ENCODE data around the gene SETDB2.
A peak's percentile ranks its signal among the peaks of the same experiment; 100 is the strongest.

SETDB2 gene

DNA sequence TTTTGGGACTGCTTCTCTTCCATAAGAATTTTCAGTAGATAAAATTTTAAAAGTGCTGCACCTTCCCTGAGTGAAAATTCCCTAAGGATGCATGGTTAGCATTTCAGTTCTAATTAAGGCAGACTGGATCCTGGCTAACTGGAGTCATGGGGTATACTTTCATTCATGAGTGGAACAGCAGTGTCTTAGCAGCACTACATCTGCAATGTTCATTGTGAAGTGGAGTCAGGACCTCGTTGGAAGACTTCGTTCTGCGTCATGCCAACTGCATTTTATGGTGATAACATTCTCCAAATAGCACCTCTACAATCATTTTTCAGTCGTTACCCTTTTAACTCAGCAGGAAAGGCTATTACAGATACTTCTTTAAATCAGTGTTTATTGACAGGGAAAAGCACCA is 77.2 kb downstream of the SETDB2 start:
- Mint-ChIP-seq H3K36me3 (peaks cover 4% of the 10 kb centered on the region), H3K9me3 (ENCODE audit: low read depth) (no peaks in the 10 kb centered on the region), H3K27me3 (no peaks in the 10 kb centered on the region), H3K4me1 (ENCODE audit: low read depth) (no peaks in the 10 kb centered on the region), H3K27ac (no peak overlapping the region), H3K4me3 (no peak overlapping the region)

- no peak overlapping the region for H3K4me3 Mint-ChIP-seq
- no peaks in the 10 kb centered on the region for H3K9me3 Mint-ChIP-seq (ENCODE audit: low read depth)
- no peak overlapping the region for H3K27ac Mint-ChIP-seq
- H3K27me3 Mint-ChIP-seq = no peaks in the 10 kb centered on the region
- peaks cover 6% of the 10 kb centered on the region for H3K36me3 Mint-ChIP-seq
- H3K4me1 Mint-ChIP-seq (ENCODE audit: low read depth) = peaks cover 1% of the 10 kb centered on the region
Measured at GRCh38 chr13:49524740-49525501, 80.8 kb downstream of the SETDB2 start.

DNA sequence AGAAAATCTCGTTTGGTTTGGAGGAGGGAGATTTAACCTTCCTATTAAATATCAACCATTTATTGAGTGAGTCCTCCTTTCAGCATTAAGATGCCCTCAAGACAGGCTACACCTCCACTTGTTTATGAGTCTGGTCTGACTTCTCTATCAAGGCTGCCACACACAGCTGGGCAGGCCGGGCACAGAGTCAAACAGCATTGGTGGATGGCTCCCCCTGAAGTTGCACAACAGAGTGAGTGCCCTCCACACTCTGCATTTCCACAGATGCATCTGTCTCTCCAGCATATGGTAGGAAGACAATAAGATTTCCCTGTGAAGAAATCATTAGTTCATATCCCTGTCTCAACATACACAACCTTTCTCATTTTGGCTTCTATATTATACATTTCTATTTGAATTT is 83.0 kb downstream of the SETDB2 start:
- Mint-ChIP-seq H3K4me1 (ENCODE audit: low read depth) (peaks cover 4% of the 10 kb centered on the region), H3K27me3 (no peaks in the 10 kb centered on the region), H3K4me3 (no peak overlapping the region), H3K27ac (peak overlapping the region; percentile 22), H3K9me3 (ENCODE audit: low read depth) (no peaks in the 10 kb centered on the region), H3K36me3 (peaks cover 12% of the 10 kb centered on the region)

GRCh38 chr13:49528161-49528560 is 84.1 kb downstream of the SETDB2 start:
- Mint-ChIP-seq H3K27ac (peak overlapping the region; percentile 71), H3K27me3 (no peaks in the 10 kb centered on the region), H3K4me3 (no peak overlapping the region), H3K36me3 (peaks cover 15% of the 10 kb centered on the region), H3K9me3 (ENCODE audit: low read depth) (no peaks in the 10 kb centered on the region), H3K4me1 (ENCODE audit: low read depth) (peaks cover 7% of the 10 kb centered on the region)

DNA sequence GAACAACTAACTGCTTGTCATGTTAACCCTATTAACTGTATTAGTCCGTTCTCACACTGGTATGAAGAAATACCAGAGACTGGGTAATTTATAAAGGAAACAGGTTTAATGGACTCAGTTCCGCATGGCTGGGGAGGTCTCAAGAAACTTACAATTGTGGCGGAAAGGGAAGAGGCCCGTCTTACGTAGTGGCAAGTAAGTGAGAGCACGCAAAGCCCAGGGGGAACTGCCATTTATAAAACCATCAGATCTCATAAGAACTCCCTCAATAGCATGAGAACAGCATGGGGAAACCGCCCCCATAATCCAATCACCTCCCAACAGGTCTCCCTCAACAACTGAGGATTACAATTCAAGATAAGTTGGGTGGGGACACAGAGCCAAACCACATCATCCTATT is 86.4 kb downstream of the SETDB2 start:
- Mint-ChIP-seq H3K36me3 (peaks cover 17% of the 10 kb centered on the region), H3K9me3 (ENCODE audit: low read depth) (no peaks in the 10 kb centered on the region), H3K4me3 (no peak overlapping the region), H3K27ac (peak overlapping the region; percentile 83), H3K27me3 (no peaks in the 10 kb centered on the region), H3K4me1 (ENCODE audit: low read depth) (peaks cover 7% of the 10 kb centered on the region)

DNA sequence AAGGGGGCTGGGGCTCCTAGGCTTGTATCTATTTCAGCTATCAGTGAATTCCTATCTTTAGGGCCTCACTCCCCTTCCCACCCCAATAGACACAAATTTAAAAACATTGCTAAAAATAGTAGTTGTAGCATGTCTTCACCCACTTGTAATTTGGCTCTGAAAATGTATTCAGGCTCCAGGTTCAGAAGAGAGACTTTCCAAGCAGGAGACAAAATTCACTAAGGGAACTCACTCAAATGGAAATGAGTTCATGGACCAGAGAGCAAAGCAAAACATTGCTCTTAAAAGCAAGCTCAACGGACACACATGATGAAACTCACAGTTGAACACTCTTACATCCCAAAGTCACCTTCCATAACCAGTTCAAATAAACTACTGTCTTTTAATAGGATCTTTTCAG is 88.5 kb downstream of the SETDB2 start:
- Mint-ChIP-seq H3K27me3 (no peaks in the 10 kb centered on the region), H3K9me3 (ENCODE audit: low read depth) (no peaks in the 10 kb centered on the region), H3K27ac (no peak overlapping the region), H3K4me3 (no peak overlapping the region), H3K4me1 (ENCODE audit: low read depth) (peaks cover 7% of the 10 kb centered on the region), H3K36me3 (peaks cover 19% of the 10 kb centered on the region)

GRCh38 chr13:49533011-49533410 is 88.9 kb downstream of the SETDB2 start:
- Mint-ChIP-seq H3K36me3 (peaks cover 19% of the 10 kb centered on the region), H3K4me1 (ENCODE audit: low read depth) (peaks cover 7% of the 10 kb centered on the region), H3K27ac (peak overlapping the region; percentile 61), H3K9me3 (ENCODE audit: low read depth) (no peaks in the 10 kb centered on the region), H3K4me3 (no peak overlapping the region), H3K27me3 (no peaks in the 10 kb centered on the region)

DNA sequence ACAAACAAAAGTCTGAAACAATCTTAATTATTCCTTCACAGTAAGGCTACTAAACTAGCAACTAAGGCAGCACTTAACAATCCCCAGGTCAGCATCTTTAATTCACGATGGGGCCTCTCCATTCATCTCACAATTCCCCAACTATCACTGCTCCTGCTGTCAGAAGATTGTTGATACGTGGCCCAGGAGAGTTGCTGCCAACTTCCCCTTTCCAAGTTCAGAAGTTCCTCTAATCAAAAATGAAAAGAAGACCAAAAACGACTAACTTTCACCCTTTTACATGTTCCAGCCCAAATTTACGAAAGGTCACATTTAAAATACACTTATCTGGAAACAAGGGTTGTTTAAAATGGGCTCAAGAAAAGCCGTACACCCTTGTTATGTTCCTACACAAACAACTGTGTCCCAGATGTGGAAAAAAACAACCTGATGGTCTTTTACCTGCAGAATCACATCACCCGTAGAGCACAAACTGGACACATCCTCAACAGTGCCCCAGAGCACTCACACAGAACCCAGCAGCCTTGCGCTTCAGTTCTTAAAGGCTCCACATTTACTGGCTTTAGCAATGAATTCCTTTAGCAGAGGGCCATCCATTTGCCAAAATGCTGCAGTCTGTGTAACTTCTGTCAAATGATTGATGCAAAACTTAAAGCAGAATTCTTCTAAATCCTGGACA is 89.7 kb downstream of the SETDB2 start:
- Mint-ChIP-seq H3K36me3 (peaks cover 19% of the 10 kb centered on the region), H3K4me1 (ENCODE audit: low read depth) (peaks cover 7% of the 10 kb centered on the region), H3K4me3 (no peak overlapping the region), H3K27ac (no peak overlapping the region), H3K27me3 (no peaks in the 10 kb centered on the region), H3K9me3 (ENCODE audit: low read depth) (no peaks in the 10 kb centered on the region)

GRCh38 chr13:49536144-49536873 is 92.2 kb downstream of the SETDB2 start:
- H3K36me3 Mint-ChIP-seq = peaks cover 18% of the 10 kb centered on the region
- no peaks in the 10 kb centered on the region for H3K27me3 Mint-ChIP-seq
- no peak overlapping the region for H3K27ac Mint-ChIP-seq

DNA sequence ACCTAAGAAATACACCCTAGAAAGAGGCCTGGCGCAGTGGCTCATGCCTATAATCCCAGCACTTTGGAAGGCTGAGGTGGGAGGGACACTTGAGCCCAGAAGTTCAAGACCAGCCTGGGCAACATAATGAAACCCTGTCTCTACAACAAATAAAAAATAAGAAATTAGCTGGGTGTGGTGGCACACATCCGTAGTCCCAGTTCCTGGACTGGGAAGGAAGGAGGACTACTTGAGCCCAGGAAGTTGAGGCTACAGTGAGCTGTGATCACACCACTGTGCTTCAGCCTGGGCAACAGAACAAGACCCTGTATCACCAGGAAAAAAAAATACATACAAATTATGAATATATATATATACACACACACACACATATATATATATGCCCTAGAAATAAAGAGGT is 94.3 kb downstream of the SETDB2 start:
- peaks cover 16% of the 10 kb centered on the region for H3K36me3 Mint-ChIP-seq
- H3K27ac Mint-ChIP-seq = no peak overlapping the region

More at GRCh38 chr13:49536144-49536873, 92.2 kb downstream of the SETDB2 start:
- Mint-ChIP-seq H3K4me1 (ENCODE audit: low read depth) (peaks cover 25% of the 10 kb centered on the region), H3K4me3 (no peak overlapping the region), H3K9me3 (ENCODE audit: low read depth) (no peaks in the 10 kb centered on the region)

DNA sequence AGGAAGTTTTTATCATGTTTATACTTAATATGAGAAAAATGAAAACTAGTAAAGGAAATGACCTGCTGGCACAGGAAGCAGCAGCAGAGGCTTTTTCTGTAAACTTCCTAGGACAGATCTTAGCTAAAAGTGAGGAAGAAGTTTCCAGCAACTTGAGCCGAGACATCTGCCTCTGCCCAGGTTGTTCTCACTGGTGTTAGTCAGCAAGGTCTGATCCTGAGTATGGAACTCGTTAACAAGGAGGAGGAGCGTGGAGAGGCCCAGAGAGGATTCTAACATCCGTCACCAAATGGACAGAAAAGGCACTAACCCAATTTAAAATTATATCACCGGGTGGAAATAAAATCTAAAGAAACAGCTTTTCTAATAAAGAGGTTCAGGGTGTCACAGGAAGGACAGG is 95.2 kb downstream of the SETDB2 start:
- H3K4me3 Mint-ChIP-seq = peak overlapping the region; percentile 74

More for the DNA sequence above, 94.3 kb downstream of the SETDB2 start:
- Mint-ChIP-seq H3K27me3 (no peaks in the 10 kb centered on the region), H3K4me3 (no peak overlapping the region), H3K9me3 (ENCODE audit: low read depth) (no peaks in the 10 kb centered on the region), H3K4me1 (ENCODE audit: low read depth) (peaks cover 22% of the 10 kb centered on the region)

GRCh38 chr13:49539746-49540145 is 95.7 kb downstream of the SETDB2 start:
- no peak overlapping the region for H3K27ac Mint-ChIP-seq
- peaks cover 22% of the 10 kb centered on the region for H3K4me1 Mint-ChIP-seq (ENCODE audit: low read depth)
- peak overlapping the region; percentile 74 for H3K4me3 Mint-ChIP-seq
- no peaks in the 10 kb centered on the region for H3K27me3 Mint-ChIP-seq
- peaks cover 13% of the 10 kb centered on the region for H3K36me3 Mint-ChIP-seq
- H3K9me3 Mint-ChIP-seq (ENCODE audit: low read depth) = no peaks in the 10 kb centered on the region

More for the DNA sequence above, 95.2 kb downstream of the SETDB2 start:
- no peaks in the 10 kb centered on the region for H3K9me3 Mint-ChIP-seq (ENCODE audit: low read depth)
- no peaks in the 10 kb centered on the region for H3K27me3 Mint-ChIP-seq
- H3K4me1 Mint-ChIP-seq (ENCODE audit: low read depth) = peaks cover 22% of the 10 kb centered on the region
- H3K27ac Mint-ChIP-seq = no peak overlapping the region
- peaks cover 13% of the 10 kb centered on the region for H3K36me3 Mint-ChIP-seq

DNA sequence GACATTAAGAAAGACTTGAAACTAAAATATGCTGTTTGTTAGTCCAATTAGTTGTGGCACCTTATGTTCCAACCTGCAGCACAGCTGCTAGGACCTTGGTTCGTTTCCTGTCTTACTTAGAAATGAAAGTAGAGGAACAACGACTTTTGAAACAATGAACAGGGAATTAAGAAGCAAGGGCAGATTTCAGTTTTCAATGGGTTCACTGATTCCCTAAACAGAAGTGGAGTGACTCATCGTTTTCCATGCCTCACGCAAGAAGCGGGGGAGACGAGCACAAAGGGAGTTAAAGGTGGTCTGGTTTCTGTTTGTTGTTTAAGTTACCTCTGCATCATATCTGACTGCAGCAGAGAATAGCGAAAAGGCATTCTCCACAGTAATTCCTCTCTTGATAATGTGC is 96.5 kb downstream of the SETDB2 start:
- Mint-ChIP-seq H3K4me1 (ENCODE audit: low read depth) (peaks cover 22% of the 10 kb centered on the region), H3K9me3 (ENCODE audit: low read depth) (no peaks in the 10 kb centered on the region), H3K27me3 (no peaks in the 10 kb centered on the region), H3K27ac (peak overlapping the region; percentile 84), H3K36me3 (peaks cover 13% of the 10 kb centered on the region), H3K4me3 (peak overlapping the region; percentile 74)

GRCh38 chr13:49543656-49544055 is 99.6 kb downstream of the SETDB2 start:
- H3K36me3 Mint-ChIP-seq = peaks cover 15% of the 10 kb centered on the region
- H3K27ac Mint-ChIP-seq = no peak overlapping the region
- peaks cover 22% of the 10 kb centered on the region for H3K4me1 Mint-ChIP-seq (ENCODE audit: low read depth)
- H3K9me3 Mint-ChIP-seq (ENCODE audit: low read depth) = no peaks in the 10 kb centered on the region
- H3K4me3 Mint-ChIP-seq = no peak overlapping the region
- H3K27me3 Mint-ChIP-seq = no peaks in the 10 kb centered on the region

Data from activated naive CD8-positive, alpha-beta T cell (primary cell).